HG02973 (cell line): ENCODE data around the gene PCDHGA3.
A peak's percentile ranks its signal among the peaks of the same experiment; 100 is the strongest.
"Not testable (repeated sequence)": the region's sequence is repeated elsewhere in the genome, so short reads cannot be mapped to it uniquely, and the experiment has no call there.

ENCODE experiments used
- ATAC-seq: cut with Tn5 transposase; IDR thresholded peaks from one replicate; pipeline ENCODE4 v1.9.1; 2021; ENCODE audit warnings: moderate library complexity; ENCODE audit not compliant: unreplicated experiment

The PCDHGA3 gene

DNA sequence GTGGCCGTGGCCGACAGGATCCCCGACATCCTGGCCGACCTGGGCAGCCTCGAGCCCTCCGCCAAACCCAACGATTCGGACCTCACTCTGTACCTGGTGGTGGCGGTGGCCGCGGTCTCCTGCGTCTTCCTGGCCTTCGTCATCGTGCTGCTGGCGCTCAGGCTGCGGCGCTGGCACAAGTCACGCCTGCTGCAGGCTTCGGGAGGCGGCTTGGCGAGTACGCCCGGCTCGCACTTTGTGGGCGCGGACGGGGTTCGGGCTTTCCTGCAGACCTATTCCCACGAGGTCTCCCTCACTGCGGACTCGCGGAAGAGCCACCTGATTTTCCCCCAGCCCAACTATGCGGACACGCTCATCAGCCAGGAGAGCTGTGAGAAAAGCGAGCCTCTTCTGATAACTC is 2.4 kb downstream of the PCDHGA3 start:
- not testable (repeated sequence) for ATAC-seq

DNA sequence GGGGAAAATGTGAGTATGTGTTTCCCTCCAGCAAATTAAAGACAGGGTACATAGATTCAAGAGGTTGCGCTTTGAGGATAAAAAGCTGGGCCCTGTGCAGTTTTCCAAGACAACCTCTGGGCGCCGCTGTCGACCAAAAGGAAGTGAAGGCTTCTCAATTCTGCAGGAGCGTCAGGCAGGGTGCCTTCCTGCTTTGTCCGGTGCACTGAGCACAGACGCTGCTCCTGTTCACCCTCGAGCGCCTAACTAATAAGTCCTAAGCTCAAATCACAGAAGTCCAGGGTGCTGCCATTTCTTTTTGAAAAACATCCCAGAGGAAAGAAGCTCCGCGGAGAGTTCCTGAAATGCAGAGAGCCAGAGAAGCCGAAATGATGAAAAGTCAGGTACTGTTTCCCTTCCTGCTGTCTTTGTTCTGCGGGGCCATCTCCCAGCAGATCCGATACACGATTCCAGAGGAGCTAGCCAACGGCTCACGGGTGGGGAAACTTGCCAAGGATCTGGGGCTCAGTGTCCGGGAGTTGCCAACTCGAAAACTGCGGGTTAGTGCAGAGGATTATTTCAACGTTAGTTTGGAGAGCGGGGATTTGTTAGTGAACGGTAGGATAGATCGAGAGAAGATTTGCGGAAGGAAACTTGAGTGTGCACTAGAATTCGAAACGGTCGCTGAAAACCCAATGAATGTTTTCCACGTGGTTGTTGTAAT is 6.4 kb downstream of the PCDHGA3 start, which contains the start of gene PCDHGB1:
TSS of gene PCDHGB1 (plus strand) at position 183 of the 703 bp plus-strand sequence. CDS start at position 345, 162 bp downstream.
- peak; percentile 63 for ATAC-seq

DNA sequence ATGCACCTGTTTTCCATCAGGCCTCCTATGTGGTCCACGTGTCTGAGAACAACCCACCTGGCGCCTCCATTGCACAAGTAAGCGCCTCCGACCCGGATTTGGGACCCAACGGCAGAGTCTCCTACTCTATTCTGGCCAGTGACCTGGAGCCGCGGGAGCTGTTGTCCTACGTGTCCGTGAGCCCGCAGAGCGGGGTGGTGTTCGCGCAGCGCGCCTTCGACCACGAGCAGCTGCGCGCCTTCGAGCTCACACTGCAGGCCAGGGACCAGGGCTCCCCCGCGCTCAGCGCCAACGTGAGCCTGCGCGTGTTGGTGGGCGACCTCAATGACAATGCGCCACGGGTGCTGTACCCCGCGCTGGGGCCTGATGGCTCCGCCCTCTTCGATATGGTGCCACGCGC is 8.0 kb downstream of the PCDHGA3 start:
- ATAC-seq = no peak

DNA sequence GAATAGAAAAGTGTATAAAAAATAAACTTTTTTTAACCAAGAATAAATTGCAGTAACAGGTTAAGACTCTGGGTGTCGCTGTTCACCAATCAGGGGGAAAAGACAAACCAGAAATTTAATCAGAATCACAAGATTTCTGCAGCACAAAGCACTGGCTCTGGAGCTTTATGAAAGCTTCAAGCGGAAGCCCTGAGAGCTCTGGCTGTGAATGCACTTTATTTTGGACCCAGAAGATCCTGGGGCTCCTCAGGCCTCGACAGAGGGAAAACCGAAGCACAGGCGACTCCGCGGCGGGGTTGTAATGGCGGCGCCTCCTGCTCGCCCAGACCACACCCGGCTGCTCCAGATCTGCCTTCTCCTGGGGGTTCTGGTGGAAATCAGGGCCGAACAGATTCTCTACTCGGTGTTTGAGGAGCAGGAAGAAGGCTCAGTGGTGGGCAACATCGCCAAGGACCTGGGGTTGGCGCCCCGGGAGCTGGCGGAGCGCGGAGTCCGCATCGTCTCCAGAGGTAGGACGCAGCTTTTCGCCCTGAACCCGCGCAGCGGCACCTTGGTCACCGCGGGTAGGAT is 11.4 kb downstream of the PCDHGA3 start, which contains the start of gene PCDHGA4:
TSS of gene PCDHGA4 (plus strand) at position 122 of the 570 bp plus-strand sequence. CDS start at position 209, 87 bp downstream.
- no peak for ATAC-seq

DNA sequence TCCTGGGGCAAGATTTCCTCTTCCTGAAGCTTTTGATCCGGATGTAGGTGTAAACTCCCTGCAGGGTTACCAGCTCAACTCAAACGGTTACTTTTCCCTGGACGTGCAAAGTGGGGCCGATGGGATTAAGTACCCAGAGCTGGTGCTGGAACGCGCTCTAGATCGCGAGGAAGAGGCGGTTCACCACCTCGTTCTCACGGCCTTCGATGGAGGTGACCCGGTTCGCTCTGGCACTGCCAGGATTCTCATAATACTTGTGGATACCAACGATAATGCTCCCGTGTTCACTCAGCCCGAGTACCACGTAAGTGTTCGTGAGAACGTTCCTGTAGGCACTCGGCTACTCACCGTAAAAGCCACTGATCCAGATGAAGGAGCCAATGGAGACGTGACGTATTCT is 12.0 kb downstream of the PCDHGA3 start:
- no peak for ATAC-seq

DNA sequence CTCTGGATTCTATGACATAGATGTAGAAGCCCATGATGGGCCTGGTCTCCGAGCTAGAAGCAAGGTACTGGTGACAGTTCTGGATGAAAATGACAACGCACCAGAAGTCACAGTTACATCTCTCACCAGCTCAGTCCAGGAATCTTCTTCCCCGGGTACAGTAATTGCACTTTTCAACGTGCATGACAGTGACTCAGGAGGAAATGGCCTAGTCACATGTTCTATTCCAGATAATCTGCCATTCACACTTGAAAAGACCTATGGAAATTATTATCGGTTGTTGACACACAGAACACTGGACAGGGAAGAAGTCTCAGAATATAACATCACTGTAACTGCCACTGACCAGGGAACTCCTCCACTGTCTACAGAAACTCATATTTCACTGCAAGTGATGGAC is 12.5 kb downstream of the PCDHGA3 start:
- no peak for ATAC-seq

DNA sequence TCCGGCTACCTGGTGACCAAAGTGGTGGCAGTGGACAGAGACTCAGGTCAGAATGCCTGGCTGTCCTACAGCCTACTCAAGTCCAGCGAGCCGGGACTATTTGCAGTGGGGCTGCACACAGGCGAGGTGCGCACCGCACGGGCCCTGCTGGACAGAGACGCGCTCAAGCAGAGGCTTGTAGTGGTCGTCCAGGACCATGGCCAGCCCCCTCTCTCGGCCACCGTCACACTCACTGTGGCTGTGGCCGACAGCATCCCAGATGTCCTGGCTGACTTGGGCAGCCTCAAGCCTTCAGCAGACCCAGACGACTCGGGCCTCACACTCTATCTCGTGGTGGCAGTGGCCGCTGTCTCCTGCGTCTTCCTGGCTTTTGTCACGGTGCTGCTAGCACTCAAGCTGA is 13.3 kb downstream of the PCDHGA3 start:
- no peak for ATAC-seq

DNA sequence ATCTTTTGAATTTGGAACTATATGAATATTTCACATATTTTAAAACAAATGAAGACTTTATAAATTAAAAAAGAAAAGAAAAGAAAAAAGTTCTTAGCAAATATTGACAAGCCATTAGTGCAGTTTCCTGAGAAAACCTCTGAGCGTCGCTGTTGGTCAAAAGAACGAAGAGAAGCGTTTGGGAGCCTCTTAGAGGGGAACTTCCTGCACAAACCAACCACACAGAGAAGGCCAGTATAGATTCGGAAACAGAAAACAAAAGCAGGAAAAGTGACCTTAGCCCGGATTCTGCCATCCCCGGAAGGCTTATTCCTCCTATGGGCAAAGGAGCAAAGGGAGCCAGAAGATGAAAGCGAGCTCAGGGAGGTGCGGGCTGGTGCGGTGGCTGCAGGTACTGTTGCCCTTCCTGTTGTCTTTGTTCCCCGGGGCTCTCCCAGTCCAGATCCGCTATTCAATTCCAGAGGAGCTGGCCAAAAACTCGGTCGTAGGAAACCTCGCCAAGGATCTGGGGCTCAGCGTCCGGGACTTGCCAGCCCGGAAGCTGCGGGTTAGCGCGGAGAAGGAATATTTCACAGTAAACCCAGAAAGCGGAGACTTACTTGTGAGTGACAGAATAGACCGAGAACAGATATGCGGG is 16.3 kb downstream of the PCDHGA3 start, which contains the start of gene PCDHGB2:
TSS of gene PCDHGB2 (plus strand) at position 205 of the 637 bp plus-strand sequence. CDS start at position 347, 142 bp downstream.
- no peak for ATAC-seq

DNA sequence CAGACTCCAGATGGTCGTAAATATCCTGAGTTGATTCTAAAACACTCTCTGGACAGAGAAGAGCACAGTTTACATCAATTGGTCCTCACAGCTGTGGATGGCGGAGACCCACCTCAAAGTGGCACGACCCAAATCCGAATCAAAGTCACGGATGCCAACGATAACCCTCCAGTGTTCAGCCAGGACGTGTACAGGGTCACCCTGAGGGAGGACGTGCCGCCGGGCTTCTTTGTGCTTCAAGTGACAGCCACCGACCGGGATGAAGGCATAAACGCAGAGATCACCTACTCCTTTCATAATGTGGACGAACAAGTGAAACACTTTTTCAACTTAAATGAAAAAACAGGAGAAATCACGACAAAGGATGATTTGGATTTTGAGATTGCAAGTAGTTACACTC is 17.1 kb downstream of the PCDHGA3 start:
- no peak for ATAC-seq

DNA sequence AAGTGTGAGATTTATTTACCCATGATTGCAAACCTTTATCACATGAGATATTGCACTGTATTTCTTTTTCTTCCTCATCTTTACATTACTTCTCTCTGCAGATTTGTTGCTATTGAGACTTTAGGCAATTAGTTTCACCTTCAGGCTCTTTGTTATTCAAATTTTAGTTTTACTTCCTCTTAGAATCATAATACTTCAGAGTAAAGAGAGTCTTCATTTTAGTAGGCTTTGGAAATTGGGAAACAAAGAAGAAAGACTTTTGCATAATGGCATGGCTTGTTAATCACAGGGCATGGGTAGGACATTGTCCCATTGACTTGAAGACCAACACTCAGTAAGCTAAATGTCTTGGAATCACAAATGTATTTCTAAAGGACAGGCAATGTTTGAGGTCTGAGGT is 19.1 kb downstream of the PCDHGA3 start:
- no peak for ATAC-seq

DNA sequence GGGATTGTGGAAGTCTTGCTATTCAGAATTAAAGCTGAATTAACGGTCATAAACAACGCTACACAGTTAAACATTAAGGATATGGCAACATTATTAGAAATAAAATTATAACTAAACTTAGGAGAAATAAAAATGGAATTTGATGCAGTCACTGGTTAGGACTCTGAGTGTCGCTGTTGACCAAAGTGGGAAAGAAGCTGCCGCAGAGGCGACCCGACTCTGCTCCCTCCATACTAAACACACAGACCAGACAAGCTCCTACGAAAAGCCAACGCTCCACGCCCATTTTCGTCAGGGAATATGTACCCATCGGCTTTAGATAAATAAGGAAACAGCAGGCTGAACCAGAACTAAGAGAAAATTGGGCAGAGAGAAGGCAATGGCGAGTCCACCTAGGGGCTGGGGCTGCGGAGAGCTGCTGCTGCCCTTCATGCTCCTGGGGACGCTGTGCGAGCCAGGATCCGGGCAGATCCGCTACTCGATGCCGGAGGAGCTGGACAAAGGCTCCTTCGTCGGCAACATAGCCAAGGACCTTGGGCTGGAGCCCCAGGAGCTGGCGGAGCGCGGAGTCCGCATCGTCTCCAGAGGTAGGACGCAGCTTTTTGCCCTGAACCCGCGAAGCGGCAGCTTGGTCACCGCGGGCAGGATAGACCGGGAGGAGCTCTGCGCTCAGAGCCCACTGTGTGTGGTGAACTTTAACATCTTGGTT is 20.5 kb downstream of the PCDHGA3 start, which contains the start of gene PCDHGA5:
TSS of gene PCDHGA5 (plus strand) at position 211 of the 709 bp plus-strand sequence. CDS start at position 380, 169 bp downstream.
- ATAC-seq = no peak

DNA sequence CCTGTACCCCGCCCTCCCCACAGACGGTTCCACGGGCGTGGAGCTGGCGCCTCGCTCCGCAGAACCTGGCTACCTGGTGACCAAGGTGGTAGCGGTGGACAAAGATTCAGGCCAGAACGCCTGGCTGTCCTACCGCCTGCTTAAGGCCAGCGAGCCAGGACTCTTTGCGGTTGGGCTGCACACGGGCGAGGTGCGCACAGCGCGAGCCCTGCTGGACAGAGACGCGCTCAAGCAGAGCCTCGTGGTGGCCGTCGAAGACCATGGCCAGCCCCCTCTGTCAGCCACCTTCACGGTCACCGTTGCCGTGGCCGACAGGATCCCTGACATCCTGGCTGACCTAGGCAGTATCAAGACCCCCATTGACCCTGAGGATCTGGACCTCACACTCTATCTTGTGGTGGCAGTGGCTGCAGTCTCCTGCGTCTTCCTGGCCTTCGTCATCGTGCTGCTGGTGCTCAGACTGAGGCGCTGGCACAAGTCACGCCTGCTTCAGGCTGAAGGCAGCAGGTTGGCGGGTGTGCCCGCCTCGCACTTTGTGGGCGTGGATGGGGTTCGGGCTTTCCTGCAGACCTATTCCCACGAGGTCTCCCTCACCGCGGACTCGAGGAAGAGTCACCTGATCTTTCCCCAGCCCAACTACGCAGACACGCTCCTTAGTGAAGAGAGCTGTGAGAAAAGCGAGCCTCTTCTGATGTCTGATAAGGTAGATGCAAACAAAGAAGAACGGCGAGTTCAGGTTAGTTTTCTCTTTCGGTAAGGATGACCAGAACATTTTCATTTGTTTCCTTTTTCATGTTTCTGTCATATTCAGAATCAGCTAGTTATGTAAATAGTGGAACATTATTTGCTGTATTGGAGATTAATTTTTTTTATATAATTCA is 22.6 kb downstream of the PCDHGA3 start:
- no peak for ATAC-seq

DNA sequence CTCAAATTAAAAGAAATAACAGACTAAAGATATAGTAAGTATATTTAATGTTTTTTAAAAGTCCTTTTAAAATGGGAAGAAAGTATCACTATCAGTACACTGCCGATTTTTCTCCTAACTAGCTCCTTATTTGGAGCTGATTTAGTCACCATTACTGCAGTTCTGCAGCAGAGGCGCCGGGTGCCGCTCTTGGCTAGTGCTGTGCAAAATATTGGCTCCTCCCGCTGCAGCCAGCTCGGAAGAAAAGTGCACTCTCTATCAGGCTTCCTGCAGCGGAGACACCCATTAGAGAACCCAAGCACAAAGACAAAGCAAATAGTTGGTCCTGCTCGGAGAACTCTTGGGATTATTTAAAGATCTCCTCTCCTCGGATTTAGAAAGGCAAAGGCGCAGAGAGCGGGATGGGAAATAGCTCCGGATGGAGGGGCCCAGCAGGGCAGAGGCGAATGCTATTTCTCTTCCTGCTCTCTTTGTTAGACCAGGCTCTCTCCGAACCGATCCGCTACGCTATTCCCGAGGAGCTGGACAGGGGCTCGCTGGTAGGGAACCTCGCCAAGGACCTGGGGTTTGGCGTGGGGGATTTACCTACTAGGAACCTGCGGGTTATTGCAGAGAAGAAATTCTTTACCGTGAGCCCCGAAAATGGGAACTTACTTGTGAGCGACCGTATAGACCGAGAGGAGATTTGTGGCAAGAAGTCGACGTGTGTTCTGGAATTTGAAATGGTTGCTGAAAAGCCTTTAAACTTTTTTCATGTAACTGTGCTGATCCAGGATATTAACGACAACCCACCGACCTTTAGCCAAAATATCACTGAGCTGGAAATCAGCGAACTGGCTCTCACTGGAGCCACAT is 26.6 kb downstream of the PCDHGA3 start, which contains the start of gene PCDHGB3:
TSS of gene PCDHGB3 (plus strand) at position 249 of the 855 bp plus-strand sequence. CDS start at position 402, 153 bp downstream.
- peak; percentile 98 for ATAC-seq

DNA sequence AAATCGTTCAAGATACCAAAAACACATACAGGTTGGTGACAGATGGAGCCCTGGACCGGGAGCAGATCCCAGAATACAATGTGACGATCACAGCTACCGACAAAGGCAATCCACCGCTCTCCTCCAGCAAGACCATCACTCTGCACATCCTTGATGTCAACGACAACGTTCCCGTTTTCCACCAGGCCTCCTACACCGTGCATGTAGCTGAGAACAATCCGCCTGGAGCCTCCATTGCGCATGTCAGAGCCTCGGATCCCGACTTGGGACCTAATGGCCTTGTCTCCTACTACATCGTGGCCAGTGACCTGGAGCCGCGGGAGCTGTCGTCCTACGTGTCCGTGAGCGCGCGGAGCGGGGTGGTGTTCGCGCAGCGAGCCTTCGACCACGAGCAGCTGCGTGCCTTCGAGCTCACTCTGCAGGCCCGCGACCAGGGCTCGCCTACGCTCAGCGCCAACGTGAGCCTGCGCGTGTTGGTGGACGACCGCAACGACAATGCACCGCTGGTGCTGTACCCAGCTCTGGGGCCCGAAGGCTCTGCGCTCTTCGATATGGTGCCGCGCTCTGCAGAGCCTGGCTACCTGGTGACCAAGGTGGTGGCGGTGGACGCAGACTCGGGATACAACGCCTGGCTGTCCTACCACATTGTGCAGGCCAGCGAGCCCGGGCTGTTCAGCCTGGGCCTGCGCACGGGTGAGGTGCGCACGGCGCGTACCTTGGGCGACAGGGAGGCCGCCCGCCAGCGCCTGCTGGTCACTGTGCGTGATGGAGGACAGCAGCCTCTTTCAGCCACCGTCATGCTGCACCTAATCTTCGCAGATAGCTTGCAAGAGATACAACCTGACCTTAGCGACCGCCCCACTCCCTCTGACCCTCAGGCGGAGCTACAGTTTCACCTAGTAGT is 28.2 kb downstream of the PCDHGA3 start:
- ATAC-seq = no peak

DNA sequence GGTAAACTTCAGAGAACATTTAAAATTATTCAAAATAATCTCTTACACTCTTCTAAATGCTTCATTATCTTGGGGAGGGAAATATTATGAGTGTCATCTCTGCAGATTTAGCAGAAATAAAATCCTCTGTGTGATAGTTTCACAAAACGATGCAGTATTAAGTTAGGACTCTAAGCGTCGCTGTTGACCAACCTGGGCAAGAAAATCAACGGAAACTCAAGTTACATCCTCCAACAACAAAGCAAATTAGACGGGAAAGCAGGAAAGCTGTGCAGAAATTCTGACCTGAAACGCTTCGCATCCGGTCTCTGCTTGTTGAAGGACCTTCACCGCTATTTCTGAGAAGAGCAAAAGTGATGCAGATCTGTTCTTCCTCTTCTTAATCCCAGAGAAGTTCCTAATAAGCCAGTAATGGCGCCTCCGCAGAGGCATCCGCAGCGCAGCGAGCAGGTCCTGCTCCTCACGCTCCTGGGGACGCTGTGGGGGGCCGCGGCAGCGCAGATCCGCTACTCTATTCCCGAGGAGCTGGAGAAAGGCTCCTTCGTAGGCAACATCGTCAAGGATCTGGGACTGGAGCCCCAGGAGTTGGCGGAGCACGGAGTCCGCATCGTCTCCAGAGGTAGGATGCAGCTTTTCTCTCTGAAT is 30.2 kb downstream of the PCDHGA3 start, which contains the start of gene PCDHGA6:
TSS of gene PCDHGA6 (plus strand) at position 219 of the 645 bp plus-strand sequence. CDS start at position 412, 193 bp downstream.
- ATAC-seq = no peak

DNA sequence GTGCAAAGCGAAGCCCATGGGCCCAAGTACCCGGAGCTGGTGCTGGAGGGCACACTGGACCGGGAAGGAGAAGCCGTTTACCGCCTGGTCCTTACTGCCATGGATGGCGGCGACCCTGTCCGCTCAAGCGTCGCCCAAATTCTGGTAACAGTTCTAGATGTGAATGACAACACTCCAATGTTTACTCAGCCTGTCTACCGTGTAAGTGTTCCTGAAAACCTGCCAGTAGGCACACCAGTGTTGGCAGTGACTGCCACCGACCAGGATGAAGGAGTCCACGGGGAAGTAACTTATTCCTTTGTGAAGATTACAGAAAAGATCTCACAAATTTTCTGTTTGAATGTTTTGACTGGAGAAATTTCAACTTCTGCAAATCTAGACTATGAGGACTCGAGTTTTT is 31.0 kb downstream of the PCDHGA3 start:
- ATAC-seq = no peak

DNA sequence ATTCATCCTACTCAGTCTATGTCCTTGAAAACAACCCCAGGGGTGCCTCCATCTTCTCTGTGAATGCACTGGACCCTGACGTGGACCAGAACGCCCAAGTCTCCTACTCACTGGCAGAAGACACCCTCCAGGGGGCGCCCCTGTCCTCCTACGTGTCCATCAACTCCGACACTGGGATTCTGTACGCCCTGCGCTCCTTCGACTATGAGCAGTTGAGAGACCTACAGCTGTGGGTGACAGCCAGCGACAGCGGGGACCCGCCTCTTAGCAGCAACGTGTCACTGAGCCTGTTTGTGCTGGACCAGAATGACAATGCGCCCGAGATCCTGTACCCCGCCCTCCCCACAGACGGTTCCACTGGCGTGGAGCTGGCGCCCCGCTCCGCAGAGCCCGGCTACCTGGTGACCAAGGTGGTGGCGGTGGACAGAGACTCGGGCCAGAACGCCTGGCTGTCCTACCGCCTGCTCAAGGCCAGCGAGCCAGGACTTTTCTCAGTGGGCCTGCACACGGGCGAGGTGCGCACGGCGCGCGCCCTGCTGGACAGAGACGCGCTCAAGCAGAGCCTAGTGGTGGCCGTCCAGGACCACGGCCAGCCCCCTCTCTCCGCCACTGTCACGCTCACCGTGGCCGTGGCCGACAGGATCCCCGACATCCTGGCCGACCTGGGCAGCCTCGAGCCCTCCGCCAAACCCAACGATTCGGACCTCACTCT is 32.0 kb downstream of the PCDHGA3 start:
- ATAC-seq = not testable (repeated sequence)
